Measurements from ENCODE around the gene ABI2.
"Not testable (repeated sequence)": the region's sequence is repeated elsewhere in the genome, so short reads cannot be mapped to it uniquely, and the experiment has no call there.

The ABI2 gene

DNA sequence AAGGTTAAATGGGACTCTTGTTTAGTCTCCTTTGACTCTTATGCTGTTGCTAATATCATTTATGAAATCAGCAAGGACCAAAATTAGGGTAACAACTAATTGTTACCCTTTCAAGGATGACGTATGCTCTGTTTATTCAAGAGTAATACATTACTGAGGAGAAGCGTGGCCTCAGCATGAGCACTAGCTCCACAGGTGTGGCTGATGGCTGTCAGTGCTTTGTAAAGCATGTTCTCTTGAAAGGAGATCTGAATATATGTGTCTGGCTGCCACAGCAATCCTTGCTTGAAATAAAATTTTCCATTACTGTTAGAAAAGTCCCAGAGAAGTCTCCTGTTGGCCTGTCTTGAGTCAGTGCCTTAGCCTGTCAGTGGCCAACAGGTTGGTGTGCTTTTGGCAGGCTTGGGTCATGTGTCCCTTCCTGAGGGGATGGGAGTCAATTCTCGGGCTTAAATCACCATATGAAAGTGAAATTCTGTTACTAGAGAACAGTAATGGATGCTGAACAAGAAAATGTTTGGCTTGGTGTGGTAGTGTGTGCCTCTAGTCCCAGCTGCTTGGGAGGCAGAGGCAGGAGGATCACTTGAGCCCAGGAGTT, 32.7 kb downstream of the ABI2 start:
- DNase-seq, result no peak

DNA sequence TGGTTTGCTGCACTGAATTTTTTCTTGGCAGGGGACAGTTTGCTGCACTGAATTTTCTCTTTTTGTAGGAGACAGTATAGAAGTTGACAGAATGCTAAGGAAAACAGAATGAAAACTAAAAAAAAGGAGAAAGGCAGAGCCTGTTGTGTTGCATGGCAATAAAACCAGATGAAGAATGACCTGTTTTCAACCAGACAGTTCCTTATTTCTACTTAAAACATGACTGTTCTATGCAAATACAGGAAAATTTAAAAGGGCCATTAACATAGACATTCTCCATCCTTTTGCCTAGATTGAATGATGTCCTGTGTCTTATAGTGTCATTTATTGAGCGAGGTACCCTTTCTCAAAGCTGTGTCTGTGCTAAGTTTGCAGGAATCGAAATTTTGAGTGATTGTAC, 33.3 kb downstream of the ABI2 start:
- DNase-seq, result no peak

DNA sequence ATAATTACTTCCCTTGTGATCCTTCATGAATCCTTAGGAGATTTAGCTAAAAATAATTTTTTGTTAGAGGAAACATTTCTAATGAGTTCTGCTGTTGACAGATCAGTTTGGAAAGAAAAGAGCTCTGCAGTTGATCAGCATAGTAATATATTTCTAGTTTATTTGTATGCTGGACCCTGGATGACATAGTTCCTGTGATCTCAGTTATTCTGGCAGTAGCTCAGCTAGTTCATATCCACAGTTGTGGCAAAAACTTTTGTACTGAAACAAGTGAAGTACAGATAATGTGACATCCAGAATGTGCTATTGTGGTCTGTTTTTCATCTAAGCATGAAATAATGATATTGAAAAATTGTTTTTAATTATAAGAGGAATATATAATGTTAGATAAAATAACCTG, 33.7 kb downstream of the ABI2 start:
- no peak for DNase-seq

DNA sequence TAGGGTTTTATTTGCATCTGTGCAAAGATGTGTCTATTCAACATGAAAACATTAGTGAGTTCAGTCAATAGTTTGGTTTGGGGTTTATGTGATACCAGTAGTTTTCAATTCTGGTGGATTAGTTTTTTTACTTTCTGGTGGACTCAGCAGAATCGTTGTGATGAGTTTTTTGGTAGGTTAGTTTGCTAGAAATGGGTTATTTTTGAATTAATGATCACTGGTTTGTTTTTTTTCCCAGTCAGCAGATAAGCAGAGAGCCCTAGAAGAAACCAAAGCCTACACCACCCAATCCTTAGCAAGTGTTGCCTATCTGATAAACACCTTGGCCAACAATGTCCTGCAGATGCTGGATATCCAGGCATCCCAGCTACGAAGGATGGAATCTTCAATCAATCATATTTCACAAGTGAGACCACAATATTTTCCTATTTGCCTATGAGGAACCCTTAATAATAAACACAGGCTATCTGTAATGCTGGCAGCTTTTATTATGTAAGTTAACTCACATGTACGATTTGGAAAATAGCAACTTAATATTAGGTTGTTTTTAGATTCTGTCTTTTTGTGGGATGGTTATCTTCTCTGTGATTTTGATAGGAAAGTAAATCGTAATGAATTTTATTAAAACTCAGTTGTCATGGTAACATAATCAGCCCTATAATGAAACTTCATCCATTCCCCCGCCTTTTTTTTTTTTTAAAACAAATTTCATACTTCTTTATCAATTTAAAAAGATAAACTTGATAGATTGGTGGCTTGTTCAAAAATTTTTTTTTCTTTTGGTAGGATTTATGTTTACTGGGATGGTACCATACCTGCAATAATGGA, 38.7 kb downstream of the ABI2 start:
- no peak for DNase-seq

DNA sequence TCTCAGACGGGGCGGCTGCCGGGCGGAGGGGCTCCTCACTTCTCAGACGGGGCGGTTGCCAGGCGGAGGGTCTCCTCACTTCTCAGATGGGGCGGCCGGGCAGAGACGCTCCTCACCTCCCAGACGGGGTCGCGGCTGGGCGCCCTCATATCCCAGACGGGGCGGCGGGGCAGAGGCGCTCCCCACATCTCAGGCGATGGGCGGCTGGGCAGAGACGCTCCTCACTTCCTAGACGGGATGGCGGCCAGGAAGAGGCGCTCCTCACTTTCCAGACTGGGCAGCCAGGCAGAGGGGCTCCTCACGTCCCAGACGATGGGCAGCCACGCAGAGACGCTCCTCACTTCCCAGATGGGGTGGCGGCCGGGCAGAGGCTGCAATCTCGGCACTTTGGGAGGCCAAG, 44.5 kb downstream of the ABI2 start:
- not testable (repeated sequence) for DNase-seq

DNA sequence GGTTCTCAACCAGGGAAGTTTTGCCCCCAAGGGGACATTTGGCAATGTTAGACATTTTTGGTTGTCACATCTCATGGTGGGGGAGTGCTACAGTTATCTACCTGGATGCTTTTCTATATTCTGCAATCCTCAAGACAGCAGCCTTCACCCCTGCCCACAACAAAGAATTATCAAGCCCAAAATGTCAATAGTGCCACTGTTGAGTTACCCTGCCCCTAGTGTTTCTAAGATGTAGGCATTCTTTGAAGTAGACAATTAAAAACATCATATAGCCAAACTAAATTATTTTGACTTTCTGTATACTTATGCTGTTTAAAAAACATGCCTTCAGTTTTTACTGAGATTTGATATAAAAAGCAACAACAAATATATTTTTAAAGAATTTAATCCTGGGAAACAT, 48.0 kb downstream of the ABI2 start:
- no peak for DNase-seq

DNA sequence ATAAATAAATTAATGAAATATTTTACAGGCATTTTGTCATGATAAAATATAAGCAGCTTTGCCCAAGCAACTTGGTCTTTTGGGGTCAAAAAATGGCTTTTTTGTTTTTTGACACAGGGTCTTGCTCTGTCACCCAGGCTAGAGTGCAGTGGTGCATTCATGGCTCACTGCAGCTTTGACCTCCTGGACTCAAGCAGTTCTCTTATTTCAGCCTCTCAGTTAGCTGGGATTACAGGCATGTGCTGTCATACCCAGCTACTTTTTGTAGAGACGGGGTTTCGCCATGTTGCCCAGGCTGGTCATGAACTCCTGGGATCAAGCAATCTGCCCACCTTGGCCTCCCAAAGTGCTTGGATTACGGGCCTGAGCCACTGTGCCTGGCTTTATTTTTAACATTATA, 51.0 kb downstream of the ABI2 start:
- DNase-seq, result no peak

DNA sequence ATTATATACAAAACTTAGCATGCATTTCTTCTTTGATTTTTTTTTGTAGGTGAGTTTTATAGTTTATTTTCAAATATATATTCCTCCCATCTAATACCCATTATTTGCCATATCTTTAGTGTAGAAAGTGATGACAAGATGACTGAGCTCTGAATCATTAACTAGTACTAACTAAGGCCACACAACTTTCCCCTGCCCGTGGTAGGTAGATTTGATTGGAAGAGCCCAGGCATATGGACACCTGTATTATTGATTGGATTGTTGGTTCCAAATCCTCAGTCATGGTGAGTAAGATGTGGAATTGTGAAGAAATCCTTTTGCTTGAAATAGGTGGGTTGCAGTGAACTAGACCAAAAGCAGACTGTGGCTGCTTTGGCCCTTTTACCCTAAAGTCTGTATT, 54.8 kb downstream of the ABI2 start:
- DNase-seq, result no peak

DNA sequence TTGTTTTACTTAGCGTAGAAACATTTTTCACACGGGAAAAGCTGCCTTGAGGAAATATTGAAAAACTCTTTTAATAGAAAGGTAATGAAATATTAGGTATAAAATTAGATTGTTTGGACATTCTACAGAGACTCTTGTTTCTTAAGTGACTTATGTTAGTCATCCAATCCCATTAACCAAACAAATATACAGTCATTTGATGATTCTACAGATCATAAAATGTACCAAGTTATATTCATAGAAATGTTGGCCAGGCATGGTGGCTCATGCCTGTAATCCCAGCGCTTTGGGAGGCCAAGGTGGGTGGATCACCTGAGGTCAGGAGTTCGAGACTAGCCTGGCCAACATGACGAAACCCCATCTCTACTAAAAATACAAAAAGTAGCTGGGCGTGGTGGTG, 60.0 kb downstream of the ABI2 start:
- not testable (repeated sequence) for DNase-seq

DNA sequence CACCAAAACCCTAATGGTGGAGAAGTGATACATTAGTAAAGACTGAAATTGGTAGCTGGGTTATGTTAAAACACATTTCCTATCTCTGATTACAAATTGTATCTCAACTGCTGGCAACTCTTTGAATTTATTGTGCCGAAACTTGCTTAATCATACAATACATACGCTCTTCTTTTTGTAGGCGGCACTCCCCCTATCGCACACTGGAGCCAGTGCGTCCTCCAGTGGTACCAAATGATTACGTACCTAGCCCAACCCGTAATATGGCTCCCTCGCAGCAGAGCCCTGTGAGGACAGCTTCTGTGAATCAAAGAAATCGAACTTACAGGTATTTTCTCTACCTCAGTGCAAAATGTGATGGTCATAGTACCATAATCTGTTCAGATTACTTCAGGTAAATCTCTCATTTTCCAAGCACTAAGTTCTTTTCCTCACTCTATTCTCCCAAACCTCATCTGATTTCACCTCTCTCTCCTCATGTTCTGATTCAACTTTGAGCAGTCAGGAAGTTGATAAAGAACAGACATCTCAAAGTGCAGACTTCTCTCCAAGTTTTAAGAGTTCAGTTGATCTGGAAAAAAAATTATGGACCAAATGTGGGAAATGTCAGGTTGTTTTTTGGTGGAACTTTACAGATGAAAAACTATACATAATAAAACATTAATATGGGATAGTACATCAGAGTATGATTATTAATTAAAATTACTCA, 66.5 kb downstream of the ABI2 start:
- no peak for DNase-seq

DNA sequence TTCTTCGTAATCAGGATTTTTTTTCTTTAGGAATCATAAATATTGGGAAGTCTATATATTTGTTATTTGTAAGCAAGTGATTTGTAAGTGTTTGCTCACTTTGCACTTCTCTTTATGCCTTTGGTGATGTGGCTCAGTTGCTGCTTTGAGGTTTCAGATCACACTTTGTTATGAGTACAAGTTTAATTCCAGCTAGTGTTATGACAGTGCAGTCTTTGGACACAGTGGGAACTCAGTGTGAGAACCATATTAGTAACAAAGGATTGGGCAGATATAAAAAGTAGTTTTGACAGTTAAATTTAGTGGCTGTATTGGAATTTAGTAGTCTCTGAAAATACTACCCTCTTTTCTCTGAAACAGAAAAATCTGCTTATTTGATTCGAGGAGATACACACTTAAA, 67.7 kb downstream of the ABI2 start:
- DNase-seq, result no peak

DNA sequence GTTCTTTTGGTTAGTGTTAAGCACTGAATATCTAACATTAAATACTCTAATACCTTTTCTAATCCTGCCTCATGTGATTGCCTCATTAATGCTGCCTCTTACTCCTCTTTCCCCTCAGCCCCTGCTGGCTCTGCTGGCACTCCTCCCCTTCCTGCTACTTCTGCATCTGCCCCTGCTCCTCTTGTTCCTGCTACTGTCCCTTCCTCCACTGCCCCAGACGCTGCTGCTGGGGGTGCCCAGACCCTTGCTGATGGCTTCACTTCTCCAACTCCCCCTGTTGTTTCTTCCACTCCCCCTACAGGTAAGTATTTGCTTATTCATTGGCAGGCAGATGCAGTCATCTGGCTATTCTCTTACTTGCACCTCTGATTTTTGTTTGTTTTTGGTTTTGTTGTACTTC, 68.5 kb downstream of the ABI2 start:
- no peak for DNase-seq

DNA sequence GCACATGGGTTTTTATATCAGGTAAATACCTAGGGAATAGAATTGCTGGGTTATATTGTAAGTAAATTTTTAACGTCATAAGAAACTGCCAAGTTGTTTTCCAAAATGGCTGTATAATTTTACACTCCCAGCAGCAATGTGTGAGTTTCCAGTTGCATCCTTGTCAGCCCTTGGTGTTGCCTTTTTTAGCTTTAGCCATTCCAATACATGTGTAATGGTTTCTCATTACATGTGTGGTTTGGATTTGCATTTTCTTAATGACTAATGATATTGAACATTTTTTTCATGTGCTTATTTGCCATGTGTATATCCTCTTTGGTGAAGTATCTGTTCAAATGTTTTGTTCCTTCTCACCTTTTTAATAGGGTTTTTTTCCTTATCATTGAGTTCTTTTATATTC, 70.8 kb downstream of the ABI2 start:
- DNase-seq, result no peak

DNA sequence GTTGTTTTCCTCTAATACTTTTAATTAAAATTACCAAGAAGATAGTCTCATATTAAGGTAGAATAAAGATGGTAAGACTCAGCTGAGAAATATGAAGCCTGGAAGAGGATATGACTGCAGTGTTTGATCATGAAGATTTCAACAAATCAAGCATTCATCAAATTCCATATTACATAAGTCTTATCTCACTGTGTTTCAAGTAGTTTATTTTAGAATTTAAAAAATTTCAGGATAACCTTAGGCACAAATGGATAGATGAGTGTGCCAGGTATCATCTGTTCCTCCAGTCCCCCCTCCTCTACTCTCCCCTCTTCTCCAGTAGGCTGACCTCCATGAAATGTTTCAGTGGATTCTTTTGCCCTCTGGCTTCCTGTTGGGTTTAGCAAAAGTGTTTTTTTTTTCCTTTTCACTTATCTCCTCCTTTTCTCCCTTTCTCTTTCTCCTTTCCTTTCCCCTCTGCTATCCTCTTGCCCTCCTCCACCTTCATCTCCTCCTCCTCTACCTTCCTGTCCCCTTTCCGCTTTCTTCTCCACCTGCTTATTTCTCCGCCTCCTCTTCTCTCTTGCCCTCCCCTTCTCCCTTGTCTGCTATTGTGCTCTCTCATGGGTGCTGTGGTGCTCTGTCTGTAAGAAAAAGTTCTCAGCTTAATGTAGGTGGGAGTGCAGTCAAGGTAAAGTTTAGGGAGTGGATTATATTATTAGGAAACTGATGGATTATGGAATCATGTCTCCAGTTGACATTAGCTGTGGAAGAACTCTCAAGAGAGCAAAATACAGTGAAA, 72.8 kb downstream of the ABI2 start:
- DNase-seq, result no peak

DNA sequence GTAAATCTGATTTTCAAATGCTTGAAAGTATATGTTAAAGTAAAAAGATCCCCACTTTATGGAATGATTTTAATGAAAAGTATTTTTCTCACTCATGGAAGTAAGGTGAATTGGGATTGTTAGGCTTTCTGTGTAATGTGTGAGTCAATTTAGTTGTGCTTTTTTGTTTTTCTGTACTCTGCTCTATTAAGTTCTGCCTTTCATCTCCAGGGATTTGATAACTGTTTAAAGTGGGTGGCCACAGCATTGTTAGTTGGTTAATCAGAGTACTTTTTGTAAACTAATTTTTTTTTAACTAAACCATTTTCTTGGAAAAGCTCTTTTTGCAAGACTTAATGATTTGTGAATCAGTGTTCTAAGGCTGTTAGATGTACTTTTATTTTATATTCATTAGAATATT, 76.8 kb downstream of the ABI2 start:
- DNase-seq, result no peak

DNA sequence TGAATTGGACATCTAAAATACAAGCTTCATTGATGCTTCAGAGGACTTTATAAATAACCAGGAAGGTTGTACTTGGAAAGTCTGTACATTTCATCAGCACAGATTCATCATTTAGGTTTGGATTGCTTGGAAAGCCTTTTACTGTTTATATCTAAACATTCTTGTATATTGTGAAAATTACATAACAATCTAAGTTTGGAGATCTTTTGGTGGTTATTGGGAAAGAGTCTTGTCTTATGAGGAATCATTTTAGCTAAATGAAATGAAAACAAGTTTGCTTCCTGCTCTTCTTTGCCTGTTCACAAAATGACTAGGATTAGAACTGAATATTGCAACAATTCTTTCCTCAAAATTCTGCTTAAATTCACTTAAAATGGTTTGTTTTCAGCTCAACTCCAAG, 79.3 kb downstream of the ABI2 start:
- DNase-seq, result no peak

DNA sequence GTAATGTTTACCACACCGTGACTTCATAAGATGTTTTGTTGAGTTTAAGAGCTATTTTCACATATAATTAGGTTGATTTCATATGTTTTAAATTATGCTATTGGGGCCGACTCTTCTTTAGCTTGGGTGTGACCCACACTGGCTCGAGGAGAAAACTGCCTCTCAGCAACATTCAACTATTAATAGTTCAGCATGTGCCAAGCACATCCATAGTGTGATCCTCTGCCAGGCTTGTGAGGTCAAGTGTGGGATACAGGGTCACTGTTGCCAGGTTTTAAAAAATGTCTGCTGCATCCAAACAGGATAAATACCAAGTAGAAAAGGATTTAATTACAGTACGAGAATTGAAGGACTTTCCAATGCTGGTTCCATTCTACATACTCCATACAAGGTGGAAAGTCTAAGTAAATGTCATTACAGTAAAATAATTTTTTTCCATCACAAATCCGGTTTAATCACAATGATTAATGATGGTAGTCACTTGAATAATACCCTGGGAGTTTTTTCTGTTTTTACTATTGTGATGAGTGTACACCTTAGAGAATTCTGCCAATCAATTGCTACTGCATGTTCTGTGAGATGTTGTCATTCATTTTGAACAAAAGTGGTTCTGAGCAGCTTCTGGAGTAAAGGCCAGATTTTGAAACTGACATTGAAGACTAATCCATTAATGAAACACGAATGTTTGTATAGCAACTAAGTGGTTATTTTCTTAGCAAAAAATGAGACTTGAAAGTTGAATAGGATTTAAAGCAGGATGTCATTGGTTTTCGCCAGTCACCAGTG, 84.5 kb downstream of the ABI2 start:
- no peak for DNase-seq

DNA sequence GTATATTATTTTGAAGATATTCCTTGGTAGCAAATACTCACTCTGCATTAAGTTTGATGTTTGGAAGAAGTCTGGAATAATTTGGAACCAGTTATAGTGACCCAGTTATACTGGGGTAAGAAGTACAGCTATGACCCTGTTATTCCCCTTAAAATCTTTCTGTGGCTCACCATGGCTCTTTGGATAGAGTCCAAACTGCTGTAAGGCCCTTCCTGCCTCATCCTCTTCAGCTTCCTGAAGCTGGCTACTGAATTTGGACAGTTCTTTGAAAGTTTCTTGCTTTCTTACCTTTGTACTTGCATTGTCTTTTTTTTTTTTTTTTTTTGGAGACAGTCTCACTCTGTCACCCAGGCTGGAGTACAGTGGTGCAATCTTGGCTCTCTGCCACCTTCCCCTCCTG, 85.6 kb downstream of the ABI2 start:
- no peak for DNase-seq

DNA sequence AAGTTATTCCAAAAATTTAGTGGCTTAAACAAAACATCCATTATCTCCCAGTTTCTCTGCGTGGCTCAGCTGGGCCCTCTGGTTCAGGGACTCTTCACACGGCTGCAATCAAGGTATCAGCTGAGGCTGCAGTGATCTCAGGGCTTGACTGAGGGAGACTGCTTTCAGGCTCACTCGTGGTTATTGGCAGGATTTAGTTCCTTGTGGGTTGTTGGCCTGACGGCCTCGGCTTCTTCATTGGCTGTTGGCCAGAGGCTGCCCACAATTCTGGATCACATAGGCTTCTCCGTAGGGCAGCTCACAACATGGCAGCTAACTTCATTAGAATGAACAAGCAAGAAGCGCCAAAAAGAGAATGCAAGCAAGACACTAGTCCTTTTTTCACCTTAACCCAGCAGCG, 90.1 kb downstream of the ABI2 start:
- DNase-seq, result no peak

DNA sequence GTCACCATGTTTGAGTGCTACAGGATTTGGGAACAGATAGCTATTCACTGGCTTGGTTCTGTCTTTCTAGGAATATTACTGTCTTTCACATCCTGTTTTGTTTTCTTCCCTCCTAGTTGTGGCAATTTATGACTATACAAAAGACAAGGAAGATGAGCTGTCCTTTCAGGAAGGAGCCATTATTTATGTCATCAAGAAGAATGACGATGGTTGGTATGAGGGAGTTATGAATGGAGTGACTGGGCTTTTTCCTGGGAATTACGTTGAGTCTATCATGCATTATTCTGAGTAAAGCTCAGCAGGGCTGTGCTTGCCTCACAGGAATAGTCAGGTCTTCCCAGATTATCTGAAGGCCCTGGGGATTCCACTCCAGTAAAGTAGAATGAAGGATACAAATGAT, 98.9 kb downstream of the ABI2 start:
- no peak for DNase-seq

DNA sequence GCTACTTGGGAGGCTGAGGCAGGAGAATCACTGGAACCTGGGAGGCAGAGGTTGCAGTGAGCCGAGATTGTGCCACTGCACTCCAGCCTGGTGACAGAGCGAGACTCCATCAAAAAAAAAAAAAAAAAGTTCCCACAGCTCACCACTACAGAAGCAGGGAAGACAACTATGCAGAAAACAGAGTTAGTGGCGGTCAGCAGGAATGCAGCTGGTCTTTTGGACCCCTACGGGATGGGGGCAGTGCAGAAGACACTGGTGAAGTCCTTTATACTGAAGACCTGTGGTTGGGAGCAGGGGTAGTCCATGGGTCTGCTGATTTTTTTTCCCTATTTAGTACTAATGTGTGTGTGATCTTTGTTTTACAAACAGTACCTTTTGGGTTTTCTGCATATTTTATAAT, 101.4 kb downstream of the ABI2 start:
- not testable (repeated sequence) for DNase-seq

DNA sequence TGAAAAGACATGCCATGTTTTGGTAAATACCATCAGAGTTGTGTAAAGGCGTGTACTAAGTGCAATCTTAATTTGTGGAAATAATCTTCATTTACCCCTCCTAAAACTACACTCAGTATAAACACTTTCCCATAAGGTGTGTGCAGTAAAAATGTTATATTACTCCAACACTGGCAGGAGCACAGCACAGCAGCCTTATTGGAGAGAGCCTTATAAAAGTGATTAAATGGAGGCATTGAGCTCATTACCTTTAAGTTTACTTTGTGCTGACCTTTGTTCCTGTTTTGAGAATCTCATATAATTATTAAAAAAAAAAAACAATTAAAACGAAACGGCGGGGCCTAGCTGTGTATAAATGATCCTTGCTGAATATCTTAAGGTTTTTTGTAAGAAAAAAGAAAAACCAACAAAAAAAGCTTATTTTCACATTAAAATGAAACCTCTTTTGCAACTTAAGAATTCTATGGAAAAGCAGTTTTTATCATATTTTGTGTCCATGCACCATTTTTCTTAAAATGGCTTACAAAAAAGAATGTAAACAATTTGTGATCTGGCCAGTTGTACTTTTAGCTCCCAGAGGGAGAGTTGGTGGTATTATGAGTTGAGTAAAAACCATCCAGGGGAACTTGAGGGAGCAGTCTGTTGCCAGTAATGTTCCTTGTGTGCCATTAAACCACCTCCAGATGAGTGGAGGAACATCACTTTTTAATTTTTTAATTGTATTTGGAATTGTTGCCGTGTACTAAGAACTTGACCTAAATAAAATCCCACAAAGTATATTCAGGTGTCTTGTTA, 103.4 kb downstream of the ABI2 start:
- no peak for DNase-seq
